Dermis microvascular lymphatic vessel endothelial cell (primary cell): Measurements from ENCODE around the gene VSNL1. TPM values are rescaled to one million over a fixed set of nuclear protein-coding genes. Genes with fewer than 3 reads are reported as not detected.
"Not testable (repeated sequence)": the region's sequence is repeated elsewhere in the genome, so short reads cannot be mapped to it uniquely, and the experiment has no call there.

ENCODE experiments used
- DNase-seq, 2 donors: peaks; one replicate each; pipeline versions ENCODE4 v3.0.0 to v3.0.0-alpha.2; 2010; ENCODE audit warnings: low read depth in 2 of 2
- total RNA-seq: library from RNA; depleted of rRNA; stranded (reverse); fragments of >200 nt; gene quantifications from 2 replicates; pipeline ENCODE4 v1.2.1, GENCODE V29; 2014

Gene VSNL1
- total RNA-seq, 1 donor from 2014 or later = not detected

DNA sequence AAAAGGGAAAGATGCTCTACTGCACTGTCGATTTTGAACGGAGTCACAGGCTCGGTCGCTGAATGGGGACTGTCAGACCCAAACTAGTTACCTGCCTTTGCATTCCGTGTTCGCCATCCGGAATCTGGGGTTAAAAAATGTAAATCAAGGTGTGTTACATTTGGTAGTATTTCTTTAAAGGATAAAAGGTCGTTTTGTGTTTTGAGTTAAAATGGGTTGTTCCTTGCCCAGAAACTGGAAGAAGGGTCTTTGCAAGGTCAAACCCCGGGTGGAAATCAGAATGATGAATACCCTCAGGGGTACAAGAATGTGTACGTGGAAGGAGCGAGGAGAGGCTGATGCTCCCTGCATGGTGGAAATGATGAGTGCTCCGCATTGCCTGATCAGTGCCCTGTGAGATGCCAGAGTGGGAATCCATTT is 1.0 kb downstream of the VSNL1 start:
- no peak for DNase-seq

- DNase-seq = no peak
Observed at GRCh38 chr2:17542471-17542870, 2.0 kb downstream of the VSNL1 start.

GRCh38 chr2:17543131-17543660 is 2.7 kb downstream of the VSNL1 start:
- no peak for DNase-seq

DNA sequence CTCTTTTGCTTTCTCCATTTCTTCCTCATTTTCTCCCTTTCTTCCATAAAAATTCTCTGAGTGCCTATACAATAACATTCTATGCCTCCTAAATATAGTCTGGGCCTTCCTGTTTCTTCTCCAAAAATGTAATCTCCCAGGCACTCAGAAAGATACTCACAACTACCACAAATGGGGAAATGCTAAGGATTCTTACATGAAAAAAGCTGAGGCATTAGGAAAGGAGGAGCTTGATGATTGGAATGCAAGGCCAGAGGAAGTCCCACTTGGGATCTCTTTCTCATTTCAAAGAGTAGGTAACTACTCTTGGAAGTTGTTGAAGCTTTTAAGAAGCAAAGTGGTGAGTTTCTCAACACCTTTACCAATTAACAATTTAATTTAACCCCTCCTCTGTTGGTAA is 3.4 kb downstream of the VSNL1 start:
- DNase-seq = no peak

- DNase-seq = no peak
Observed at GRCh38 chr2:17544256-17544655, 3.8 kb downstream of the VSNL1 start.

GRCh38 chr2:17545680-17546613 is 5.5 kb downstream of the VSNL1 start:
- DNase-seq = no peak

DNA sequence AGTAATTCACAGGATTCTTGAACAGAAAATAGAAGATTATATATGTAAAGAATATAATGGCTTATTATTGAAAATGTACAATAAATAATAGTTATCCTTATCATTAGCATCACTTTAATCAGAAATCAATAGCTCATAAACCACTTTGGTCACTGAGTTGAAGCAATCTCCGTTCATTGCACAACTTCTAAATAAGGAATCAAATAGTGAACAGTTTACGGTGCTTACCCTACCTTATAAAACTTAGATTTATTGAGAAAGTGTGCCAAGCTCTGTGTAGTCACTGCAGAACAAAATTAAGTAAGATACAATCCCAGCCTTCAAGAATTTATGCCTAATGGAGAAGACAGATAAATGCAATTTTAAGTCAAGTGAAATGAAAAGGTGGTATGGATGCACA is 6.7 kb downstream of the VSNL1 start:
- no peak for DNase-seq

DNA sequence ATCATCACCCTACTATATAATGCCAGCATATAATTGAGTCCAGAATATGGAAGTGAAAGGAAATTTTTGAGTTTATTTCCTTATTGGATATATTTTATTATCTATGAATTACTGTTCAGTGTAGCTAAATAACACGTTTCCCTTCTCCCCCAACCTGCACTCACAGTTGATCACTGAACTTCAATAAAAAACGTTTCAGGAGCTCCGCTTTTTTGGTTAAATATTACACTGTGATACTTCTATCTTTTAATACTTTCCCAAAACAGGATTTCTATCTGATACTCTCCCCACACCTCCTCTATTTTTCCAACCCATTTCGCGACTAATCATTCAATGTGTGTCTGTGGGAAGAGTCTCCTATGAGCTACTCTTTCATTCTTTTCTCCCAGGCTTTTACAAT is 7.2 kb downstream of the VSNL1 start:
- no peak for DNase-seq

DNA sequence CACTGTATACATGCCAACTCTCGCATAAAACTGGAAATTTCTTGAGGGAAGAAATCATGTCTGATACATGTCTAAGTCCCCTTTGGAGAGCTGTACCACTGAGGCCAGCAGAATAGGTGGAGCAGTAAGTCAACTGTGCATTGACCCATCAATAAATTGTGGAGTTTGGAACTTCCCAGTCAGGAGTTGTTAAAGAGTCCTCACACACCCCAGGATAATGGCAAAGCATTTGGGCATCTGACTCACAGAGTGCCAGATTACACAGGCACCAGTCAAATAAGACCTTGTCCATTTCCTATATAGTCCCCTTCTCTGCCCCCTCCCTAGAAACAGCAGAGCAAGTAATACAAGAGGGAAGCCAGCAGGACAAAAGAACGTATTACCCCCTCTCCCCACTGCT is 10.4 kb downstream of the VSNL1 start:
- no peak for DNase-seq

DNA sequence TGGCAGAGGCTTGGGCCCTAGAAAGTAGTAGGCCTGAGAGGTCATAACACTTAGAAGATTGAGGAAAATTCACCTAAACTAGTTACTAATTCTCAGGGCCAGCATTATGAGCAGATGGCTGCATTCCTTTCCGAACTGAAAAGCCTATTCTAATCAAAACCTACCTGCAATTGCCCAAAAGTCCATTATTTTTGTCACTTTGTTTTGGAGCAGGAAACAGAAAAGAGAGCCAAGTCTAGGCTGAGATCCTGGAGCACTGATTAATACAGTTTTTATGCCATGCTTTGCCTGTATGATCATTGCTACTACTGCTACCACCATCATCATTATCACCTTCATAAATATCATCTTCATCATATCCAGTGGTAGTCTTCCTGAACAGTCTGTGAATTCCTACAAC is 14.7 kb downstream of the VSNL1 start:
- DNase-seq = no peak

GRCh38 chr2:17557596-17557995 is 17.1 kb downstream of the VSNL1 start:
- no peak for DNase-seq

DNA sequence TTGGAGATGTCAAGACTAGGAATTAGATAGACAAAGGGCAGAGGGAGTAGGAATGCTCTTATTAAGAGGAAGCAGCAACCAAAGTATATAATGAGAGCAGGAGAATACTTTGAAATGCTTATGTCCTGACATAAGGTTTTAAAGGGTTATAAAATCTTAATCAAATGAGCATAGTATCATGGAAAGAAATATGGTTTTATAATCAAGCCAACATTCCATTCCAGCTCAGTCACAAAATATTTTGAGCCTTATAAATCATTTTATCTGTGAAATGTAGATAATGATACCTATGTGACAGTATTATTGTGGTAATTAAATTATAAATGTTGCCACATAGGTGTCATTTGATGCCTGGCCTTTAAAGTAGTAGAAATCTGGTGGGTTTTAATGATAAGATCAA is 17.6 kb downstream of the VSNL1 start:
- no peak for DNase-seq

- no peak for DNase-seq
Observed at GRCh38 chr2:17558878-17559277, 18.4 kb downstream of the VSNL1 start.

DNA sequence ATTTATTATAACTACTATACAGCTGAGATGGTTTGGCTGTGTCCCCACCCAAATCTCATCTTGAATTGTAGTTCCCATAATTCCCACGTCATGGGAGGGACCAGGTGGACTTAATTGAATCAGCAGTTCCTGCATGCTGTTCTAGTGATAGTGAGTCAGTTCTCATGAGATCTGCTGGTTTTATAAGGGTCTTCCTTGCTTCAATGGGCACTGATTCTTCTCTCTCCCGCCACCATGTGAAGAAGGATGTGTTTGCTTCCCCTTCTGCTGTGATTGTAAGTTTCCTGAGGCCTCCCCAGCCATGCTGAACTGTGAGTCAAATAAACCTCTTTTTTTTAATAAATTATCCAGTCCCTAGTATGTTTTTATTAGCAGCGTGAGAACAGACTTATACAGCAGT is 25.2 kb downstream of the VSNL1 start:
- not testable (repeated sequence) for DNase-seq

GRCh38 chr2:17571681-17572080 is 31.2 kb downstream of the VSNL1 start:
- no peak for DNase-seq

GRCh38 chr2:17573085-17573803 is 32.7 kb downstream of the VSNL1 start:
- no peak for DNase-seq

- DNase-seq = no peak
Observed at GRCh38 chr2:17573804-17574175, 33.3 kb downstream of the VSNL1 start.

GRCh38 chr2:17574406-17575073 is 34.0 kb downstream of the VSNL1 start:
- no peak for DNase-seq

DNA sequence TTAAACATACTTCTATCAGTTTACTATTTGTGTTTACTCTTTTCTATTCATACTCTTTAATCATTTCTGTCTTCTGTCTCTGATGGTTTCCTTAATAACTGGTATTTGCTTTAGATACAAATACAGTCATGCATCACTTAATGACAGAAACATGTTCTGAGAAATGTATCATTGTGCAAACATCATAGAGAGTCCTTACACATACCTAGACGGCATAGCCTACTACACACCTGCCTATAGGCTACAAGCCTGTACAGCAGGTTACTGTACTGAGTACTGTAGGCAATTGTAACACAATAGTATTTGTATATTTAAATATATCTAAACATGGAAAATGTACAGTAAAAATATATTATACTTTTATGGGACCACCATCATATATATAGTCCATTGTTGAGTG is 36.3 kb downstream of the VSNL1 start:
- no peak for DNase-seq

DNA sequence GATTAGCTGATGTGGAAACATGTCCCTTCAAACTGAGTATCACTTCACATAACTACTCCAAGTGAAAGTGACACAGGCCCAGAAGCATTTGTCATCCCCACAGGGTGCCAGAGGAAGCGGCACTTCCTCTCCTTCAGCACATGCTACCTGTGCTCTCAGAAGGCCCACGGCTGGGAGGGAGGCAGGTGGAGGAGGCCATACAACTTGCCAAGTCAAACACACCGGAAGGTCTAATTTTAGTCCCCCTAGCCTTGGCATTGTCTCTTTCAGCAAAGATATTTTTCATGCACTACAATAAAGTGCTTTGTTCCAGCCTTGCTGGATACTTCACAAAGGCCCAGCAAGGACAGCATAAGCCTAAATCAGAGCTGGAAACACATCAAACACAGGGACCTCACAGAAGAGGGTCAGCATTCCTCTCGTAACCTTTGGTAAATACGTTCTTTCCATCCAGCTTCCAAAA is 38.0 kb downstream of the VSNL1 start:
- DNase-seq = no peak

- DNase-seq = no peak
Observed at GRCh38 chr2:17579605-17580318, 39.3 kb downstream of the VSNL1 start.
